GM19035 (cell line): ENCODE data around the gene SCAMP2.
"Not testable (repeated sequence)": the region's sequence is repeated elsewhere in the genome, so short reads cannot be mapped to it uniquely, and the experiment has no call there.

Source experiments
- ATAC-seq: cut with Tn5 transposase; IDR thresholded peaks from one replicate; pipeline ENCODE4 v1.9.1; 2021; ENCODE audit not compliant: unreplicated experiment

The SCAMP2 gene

GRCh38 chr15:74873036-74873755 is at the start of gene SCAMP2:
TSS of gene SCAMP2 (minus strand) at chr15:74873365. CDS start at chr15:74873255, 110 bp downstream.
- peak; percentile 80 for ATAC-seq

DNA sequence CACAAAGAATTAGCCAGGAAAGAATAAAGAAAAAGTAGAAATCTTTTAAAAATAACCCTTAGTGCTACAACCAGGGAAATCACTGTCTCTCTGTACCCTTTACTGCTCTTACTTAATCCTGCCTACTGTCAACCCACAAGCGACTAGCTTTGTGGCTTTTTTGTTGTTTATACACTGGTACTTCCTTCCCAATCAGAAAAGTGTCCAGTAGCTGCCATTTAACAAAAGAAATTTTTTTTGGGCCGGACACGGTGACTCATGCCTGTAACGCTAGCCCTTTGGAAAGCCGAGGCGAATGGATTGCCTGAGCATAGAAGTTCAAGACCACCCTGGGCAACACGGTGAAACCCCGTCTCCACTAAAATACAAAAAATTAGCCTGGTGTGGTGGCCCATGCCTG is 47.3 kb upstream of the SCAMP2 start:
- no peak for ATAC-seq

GRCh38 chr15:74917676-74918075 is 44.5 kb upstream of the SCAMP2 start:
- ATAC-seq, result no peak

- not testable (repeated sequence) for ATAC-seq
These were observed 40.6 kb upstream of the SCAMP2 start for GRCh38 chr15:74913799-74914198.

DNA sequence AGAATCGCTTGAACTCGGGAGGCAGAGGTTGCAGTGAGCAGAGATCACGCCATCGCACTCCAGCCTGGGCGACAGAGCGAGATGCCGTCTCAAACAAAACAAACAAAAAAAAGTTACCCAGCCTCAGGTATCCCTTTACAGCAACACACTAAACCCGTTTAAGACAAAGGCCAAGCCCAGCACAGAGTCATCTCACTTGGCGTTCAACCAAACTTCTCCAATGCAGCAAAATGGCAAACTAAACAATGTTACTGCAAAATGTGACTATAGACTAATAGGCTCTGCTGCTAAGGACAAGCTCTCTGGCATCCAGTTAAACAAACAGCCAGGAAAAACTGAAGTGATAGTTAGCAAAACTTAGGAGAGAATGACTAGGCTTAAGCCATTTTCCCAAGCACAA is 39.9 kb upstream of the SCAMP2 start:
- ATAC-seq, result no peak

GRCh38 chr15:74908635-74909034 is 35.5 kb upstream of the SCAMP2 start:
- ATAC-seq, result no peak

DNA sequence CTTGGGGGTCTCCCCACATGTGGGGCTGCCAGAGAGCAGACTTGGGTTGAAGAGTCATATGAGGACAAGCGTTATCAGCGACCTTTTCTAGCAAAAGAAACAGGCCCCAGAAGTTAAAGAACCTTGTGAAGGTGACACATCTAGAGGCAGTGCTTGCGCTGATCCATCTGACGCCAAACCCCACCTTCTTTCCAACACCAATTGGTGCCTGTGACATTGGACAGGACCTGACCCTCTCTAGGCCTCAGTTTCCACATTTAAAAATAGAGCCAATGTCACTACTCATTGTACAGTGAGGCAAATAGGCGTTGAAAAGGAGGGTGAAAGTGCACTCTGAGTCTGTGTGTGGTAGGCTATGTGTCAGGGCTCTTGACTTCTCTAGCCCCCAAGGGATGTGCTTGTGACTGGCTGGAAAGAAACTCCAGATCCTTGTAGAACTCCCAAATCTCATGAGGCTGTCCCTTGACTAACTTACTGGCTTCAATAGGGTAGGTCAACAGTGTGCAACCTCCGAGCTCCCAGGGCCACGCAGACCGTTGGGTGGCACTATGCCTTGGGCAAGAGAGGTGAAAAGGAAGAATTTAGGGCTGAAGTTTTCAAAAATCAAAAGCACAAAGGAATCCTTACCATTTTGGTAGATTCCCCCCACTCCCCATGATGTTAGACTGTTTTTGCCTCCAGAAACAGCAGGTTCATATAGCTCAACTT is 34.2 kb upstream of the SCAMP2 start:
- ATAC-seq, result no peak

DNA sequence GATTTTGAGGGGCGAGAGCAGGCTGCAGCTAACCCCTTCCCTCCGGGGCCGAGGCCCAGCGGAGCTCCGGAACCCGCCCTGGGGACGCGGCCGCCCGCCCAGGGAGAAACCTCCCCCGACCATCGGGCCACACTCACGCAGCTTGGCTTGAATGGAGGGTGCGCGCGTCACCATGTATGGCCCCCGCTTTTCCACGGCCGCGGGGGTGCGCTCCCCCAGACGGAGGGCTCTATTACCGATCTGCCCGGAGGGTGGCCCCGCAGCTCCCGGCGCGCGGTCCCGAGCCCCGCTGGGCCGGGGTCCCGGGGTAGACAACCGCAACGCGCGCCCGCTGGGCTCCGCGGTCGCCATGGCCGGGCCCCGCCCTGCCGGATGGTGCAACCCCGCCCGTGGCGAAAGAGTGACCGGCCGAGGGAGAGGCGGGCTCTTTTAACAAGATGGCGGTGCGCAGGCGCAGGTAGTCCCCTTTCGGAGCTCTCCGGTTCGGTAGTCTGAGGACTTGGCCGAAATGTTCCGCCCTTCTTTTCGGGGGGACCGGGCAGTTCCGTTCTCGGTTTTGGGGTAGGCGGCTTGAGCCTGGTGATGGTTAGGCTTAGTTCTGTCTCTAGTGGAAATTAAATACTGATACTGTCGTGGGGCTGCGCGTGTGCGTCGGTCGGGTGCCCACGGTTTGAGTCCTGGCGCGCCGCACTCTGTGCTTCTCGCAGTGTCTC is 33.4 kb upstream of the SCAMP2 start, which contains the start of gene FAM219B:
TSS of gene FAM219B (minus strand) at position 402 of the 713 bp plus-strand sequence. CDS start at position 351, 51 bp downstream.
- peak; percentile 84 for ATAC-seq

DNA sequence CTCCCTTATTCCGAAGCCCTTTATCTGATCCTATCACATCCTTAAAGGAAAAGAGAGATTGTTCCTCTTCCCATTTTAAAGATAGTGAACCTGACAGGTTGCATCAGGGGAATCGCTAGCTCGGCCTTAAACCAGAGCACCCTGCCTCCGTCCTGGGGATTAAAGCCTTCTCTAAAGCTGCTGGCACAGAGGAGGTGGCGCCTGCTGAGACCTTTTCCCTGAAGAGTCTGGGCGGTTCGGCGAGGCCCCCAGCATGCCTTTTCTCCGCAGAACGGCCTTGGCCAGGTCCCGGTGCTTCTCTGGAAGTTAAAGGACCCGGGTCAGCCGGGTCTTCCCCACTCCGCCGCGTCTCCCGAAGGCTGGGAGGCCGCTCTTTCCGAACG is 32.9 kb upstream of the SCAMP2 start:
- ATAC-seq, result peak; percentile 20

DNA sequence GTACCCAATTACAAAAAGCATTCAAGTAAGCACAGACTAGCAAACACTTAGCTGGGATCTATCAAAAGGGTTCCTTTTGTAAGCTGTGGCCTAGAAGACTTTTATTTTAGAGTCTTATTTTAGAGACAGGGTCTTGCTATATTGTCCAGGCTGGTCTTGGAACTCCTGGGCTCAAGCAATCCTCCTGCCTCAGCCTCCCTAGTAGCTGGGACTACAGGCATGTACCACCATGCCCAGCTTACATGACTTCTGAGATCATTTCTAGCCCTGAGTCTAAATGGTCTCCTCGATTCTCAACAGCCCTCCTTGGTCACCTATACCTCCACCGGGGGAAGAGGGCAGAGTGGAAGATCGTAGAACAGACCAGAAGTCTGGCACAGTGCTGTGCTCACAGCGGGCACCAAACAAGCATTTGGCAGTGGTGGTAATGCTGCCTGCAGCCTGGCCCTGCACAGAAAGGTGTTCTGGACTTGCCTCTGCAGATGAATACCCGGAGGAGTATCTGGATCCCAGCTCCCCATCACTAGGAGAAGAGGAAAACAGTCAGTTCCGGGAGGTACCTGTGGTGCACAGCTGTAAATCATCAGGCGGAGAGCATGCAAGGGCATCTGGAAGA is 31.1 kb upstream of the SCAMP2 start:
- ATAC-seq, result no peak

DNA sequence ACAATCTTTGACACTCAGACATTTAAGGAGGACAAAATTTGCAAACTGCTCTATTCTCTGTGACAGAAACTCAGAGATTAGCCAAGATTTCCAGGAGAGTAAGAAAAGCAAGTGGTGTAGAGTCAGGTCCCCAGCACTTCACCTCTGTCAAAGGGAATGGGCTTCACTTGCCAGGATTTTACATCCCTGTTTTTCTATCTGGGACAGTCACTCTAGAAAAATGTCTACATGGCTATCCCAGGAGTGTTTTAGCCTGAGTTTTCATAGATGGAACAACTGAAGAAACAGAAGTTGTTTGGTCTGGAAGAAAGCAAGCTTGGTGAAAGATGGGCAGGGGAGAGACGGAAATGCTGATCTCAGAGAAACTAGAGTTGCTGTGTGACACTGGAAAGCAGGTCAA is 30.5 kb upstream of the SCAMP2 start:
- ATAC-seq, result no peak

GRCh38 chr15:74902295-74903075 is 29.3 kb upstream of the SCAMP2 start:
- ATAC-seq, result no peak

DNA sequence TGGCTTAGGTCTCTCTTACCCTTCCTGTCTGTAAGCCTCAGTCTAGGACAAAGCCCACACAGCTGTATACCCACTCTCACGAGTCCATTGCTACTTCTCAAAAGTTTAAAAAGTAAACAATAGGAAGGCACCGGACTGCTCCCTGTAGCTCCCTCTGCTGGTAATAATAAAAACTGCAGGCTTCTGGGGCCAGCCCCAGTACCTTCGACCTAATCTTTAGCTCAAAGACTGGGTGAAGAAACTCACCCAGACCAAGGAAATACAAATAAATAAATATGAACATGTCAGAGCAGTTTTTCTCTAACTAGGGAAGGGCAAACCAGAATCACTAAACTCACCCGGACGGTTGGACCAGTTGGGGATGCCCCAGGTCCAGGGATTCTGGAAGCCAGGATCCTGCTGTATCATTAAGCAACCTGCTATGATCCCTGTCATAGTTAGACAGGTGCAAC is 28.5 kb upstream of the SCAMP2 start:
- no peak for ATAC-seq

- no peak for ATAC-seq
These were observed 24.1 kb upstream of the SCAMP2 start for GRCh38 chr15:74897300-74897701.

DNA sequence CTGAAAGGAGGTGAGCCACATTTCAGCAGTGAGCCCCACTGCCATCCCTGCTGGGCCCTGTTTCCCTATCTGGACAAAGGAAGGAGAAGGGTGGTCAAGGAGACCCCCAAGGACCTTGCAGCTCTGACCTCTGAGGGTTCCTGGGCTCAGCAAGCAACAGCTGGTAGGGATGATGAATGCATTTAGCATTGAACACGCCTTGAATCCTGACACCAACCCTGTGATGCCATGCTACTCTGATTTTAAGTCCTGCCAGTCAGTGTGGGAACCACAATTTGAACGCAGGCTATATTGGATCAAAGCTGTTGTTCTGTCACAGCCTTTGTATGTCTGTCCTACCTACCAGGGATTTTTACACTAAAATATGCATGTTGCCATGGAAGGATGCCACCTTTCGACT is 23.2 kb upstream of the SCAMP2 start:
- no peak for ATAC-seq

DNA sequence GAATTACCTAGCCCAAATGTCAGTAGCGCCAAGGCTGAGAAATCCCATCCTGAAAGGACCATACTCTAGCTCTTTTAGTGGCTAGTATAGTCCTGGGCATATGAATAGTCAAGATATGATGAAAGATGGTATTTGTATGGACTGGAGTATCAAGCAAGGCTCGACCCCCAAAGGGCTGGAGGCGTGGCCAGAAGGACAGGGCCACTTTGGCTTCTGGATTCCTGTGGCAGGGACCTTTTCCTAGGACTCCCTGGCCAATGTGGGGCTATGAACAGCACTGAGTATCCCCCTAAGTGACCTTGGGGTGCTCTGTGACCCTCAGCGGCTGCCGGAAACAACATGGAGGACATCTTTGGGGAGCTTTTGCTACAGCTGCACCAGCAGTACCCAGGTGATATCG is 22.7 kb upstream of the SCAMP2 start:
- no peak for ATAC-seq

DNA sequence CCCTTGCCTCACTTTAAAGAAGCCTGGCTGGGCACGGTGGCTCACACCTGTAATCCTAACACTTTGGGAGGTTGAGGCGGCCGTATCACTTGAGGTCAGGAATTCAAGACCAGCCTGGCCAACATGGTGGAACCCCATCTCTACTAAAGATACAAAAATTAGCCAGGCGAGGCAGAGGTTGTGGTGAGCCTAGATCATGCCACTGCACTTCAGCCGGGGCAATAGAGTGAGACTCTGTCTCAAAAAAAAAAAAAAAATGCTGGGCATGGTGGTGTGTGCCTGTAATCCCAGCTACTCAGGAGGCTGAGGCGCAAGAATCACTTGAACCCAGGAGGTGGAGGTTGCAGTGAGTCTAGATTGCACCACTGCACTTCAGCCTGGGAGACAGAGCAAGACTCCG is 21.2 kb upstream of the SCAMP2 start:
- not testable (repeated sequence) for ATAC-seq

GRCh38 chr15:74893627-74894026 is 20.5 kb upstream of the SCAMP2 start:
- no peak for ATAC-seq

DNA sequence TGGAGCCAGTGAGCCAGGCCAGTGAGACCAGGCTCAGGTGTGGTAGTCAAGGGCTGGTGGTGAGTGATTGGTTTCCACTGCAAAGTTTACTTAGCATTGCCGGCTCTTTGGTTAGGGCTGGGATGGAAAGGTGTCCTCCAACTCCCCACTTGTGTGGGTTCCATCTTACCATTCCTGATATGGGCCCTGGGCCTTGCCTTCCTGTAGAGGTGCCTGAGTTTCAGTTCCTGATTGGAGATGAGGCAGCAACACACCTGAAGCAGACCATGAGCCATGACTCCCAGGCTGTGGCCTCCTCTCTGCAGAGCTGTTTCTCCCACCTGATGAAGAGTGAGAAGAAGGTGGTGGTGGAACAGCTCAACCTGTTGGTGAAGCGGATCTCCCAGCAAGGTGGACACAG is 19.8 kb upstream of the SCAMP2 start:
- no peak for ATAC-seq

GRCh38 chr15:74892313-74892712 is 19.1 kb upstream of the SCAMP2 start:
- ATAC-seq, result no peak

- ATAC-seq, result no peak
These were observed 18.3 kb upstream of the SCAMP2 start for GRCh38 chr15:74891469-74891868.
